HG02981 (cell line): ENCODE measurements around the gene MARCHF9.

Experiments
- ATAC-seq: cut with Tn5 transposase; IDR thresholded peaks from one replicate; pipeline ENCODE4 v1.9.1; 2021; ENCODE audit warnings: mild to moderate bottlenecking, moderate library complexity; ENCODE audit not compliant: unreplicated experiment

The MARCHF9 gene

GRCh38 chr12:57736741-57737466, 18.0 kb upstream of the MARCHF9 start:
- no peak for ATAC-seq

GRCh38 chr12:57737467-57738460, 17.1 kb upstream of the MARCHF9 start:
- ATAC-seq: no peak

- no peak for ATAC-seq
These were observed 16.2 kb upstream of the MARCHF9 start, which contains the start of gene AGAP2 for GRCh38 chr12:57738661-57739237. AGAP2 (minus strand) TSS chr12:57738742; CDS start chr12:57738246, 496 bp downstream.

- ATAC-seq: no peak
These were observed 15.5 kb upstream of the MARCHF9 start for GRCh38 chr12:57739387-57739786.

- ATAC-seq: no peak
These were observed 14.9 kb upstream of the MARCHF9 start for GRCh38 chr12:57739914-57740538.

- peak; percentile 57 for ATAC-seq
These were observed 14.1 kb upstream of the MARCHF9 start for GRCh38 chr12:57740656-57741412.

- no peak for ATAC-seq
These were observed 13.5 kb upstream of the MARCHF9 start for GRCh38 chr12:57741413-57741789.

GRCh38 chr12:57741844-57742738, 12.8 kb upstream of the MARCHF9 start:
- peak; percentile 48 for ATAC-seq

- ATAC-seq: no peak
These were observed 11.1 kb upstream of the MARCHF9 start for GRCh38 chr12:57743769-57744168.

GRCh38 chr12:57744194-57744776, 10.6 kb upstream of the MARCHF9 start:
- peak; percentile 36 for ATAC-seq

GRCh38 chr12:57744777-57745484, 10.0 kb upstream of the MARCHF9 start, which contains the start of gene TSPAN31:
TSPAN31 (plus strand) TSS chr12:57745039; CDS start chr12:57745155, 116 bp downstream.
- peak; percentile 75 for ATAC-seq

GRCh38 chr12:57745485-57745881, 9.4 kb upstream of the MARCHF9 start:
- no peak for ATAC-seq

- no peak for ATAC-seq
These were observed 8.9 kb upstream of the MARCHF9 start for GRCh38 chr12:57746025-57746424.

GRCh38 chr12:57749061-57749460, 5.8 kb upstream of the MARCHF9 start:
- no peak for ATAC-seq

- ATAC-seq: no peak
These were observed 4.1 kb upstream of the MARCHF9 start for GRCh38 chr12:57750561-57751431.

- ATAC-seq: no peak
These were observed 3.5 kb upstream of the MARCHF9 start for GRCh38 chr12:57751432-57751787.
